GM18499 (cell line): Measurements from ENCODE around the gene MAP3K3.

Source experiments
- ATAC-seq: cut with Tn5 transposase; IDR thresholded peaks from one replicate; pipeline ENCODE4 v1.9.1; 2021; ENCODE audit warnings: moderate number of reproducible peaks; ENCODE audit not compliant: insufficient read depth, unreplicated experiment

The MAP3K3 gene

GRCh38 chr17:63621684-63622573 lies at the start of gene MAP3K3:
MAP3K3 (plus strand) TSS chr17:63622417; CDS start chr17:63622760, 343 bp downstream.
- ATAC-seq = peak; percentile 92

- ATAC-seq = no peak
These were observed 48.6 kb upstream of the MAP3K3 start for GRCh38 chr17:63573634-63574033.

GRCh38 chr17:63578027-63578768 lies 44.0 kb upstream of the MAP3K3 start:
- no peak for ATAC-seq

- no peak for ATAC-seq
These were observed 43.5 kb upstream of the MAP3K3 start for GRCh38 chr17:63578769-63579111.

GRCh38 chr17:63579633-63580032 lies 42.6 kb upstream of the MAP3K3 start:
- ATAC-seq = no peak

- ATAC-seq = no peak
These were observed 34.4 kb upstream of the MAP3K3 start for GRCh38 chr17:63587770-63588169.

- ATAC-seq = no peak
These were observed 33.4 kb upstream of the MAP3K3 start for GRCh38 chr17:63588797-63589196.

- no peak for ATAC-seq
These were observed 32.6 kb upstream of the MAP3K3 start for GRCh38 chr17:63589646-63590045.

GRCh38 chr17:63592797-63593196 lies 29.4 kb upstream of the MAP3K3 start:
- ATAC-seq = no peak

GRCh38 chr17:63595132-63595531 lies 27.1 kb upstream of the MAP3K3 start:
- no peak for ATAC-seq

- no peak for ATAC-seq
These were observed 25.2 kb upstream of the MAP3K3 start for GRCh38 chr17:63596856-63597586.

GRCh38 chr17:63598281-63598680 lies 23.9 kb upstream of the MAP3K3 start:
- no peak for ATAC-seq

- ATAC-seq = peak; percentile 54
These were observed 21.4 kb upstream of the MAP3K3 start, which contains the start of gene TACO1 for GRCh38 chr17:63600569-63601438. TACO1 (plus strand) TSS chr17:63600895; CDS start chr17:63601084, 189 bp downstream.

GRCh38 chr17:63601439-63602371 lies 20.5 kb upstream of the MAP3K3 start:
- ATAC-seq = no peak

- no peak for ATAC-seq
These were observed 12.2 kb upstream of the MAP3K3 start for GRCh38 chr17:63609816-63610573.

GRCh38 chr17:63610854-63611253 lies 11.4 kb upstream of the MAP3K3 start:
- ATAC-seq = no peak

- ATAC-seq = no peak
These were observed 10.9 kb upstream of the MAP3K3 start for GRCh38 chr17:63611354-63611753.

GRCh38 chr17:63613663-63614062 lies 8.6 kb upstream of the MAP3K3 start:
- ATAC-seq = no peak
